H1 (cell line): ENCODE data around the gene YPEL2. TPM values are rescaled to one million over a fixed set of nuclear protein-coding genes. Genes with fewer than 3 reads are reported as not detected.

Experiments used
- CTCF ChIA-PET: fragments of 300-600 bp; sonication (Branson Sonifier 250); formaldehyde crosslinking; loops from one replicate; lab custom pipeline; 2021; ENCODE audit not compliant: partially characterized antibody; lab: Charles Lee
- POLR2A ChIA-PET: fragments of 300-600 bp; sonication (Branson Sonifier 250); formaldehyde crosslinking; loops from one replicate; lab custom pipeline; 2021; ENCODE audit warnings: inconsistent platforms; ENCODE audit not compliant: partially characterized antibody; lab: Charles Lee
- DNase-seq, 2 experiments: peaks; one replicate each; pipeline versions ENCODE4 v3.0.0 to v3.0.0-alpha.2; 2010 to 2022; ENCODE audit warnings: low spot score in 2 of 2, low read depth in 1 of 2, mixed read lengths in 1 of 2
- FAIRE-seq: peaks from 2 replicates; lab custom pipeline; 2011; peaks lifted over from hg19 to GRCh38; lab: Jason Lieb, UNC
- H2AFZ ChIP-seq: 2 replicates; pipeline ENCODE4 v1.8.1; 2012; ENCODE audit warnings: low read length, inconsistent platforms
- H2AK5ac ChIP-seq: 2 replicates; pipeline ENCODE4 v1.6.1; 2013; ENCODE audit warnings: low read depth, low read length
- H2BK120ac ChIP-seq: replicated peaks from 2 replicates; pipeline ENCODE3; 2013; ENCODE audit warnings: low read depth, low read length, inconsistent platforms
- H2BK12ac ChIP-seq: 2 replicates; pipeline ENCODE4 v1.6.1; 2013; ENCODE audit warnings: low read depth, low read length
- H2BK15ac ChIP-seq: 2 replicates; pipeline ENCODE4 v1.6.1; 2013; ENCODE audit warnings: low read length
- H2BK20ac ChIP-seq: 2 replicates; pipeline ENCODE4 v1.6.1; 2013; ENCODE audit warnings: low read length
- H2BK5ac ChIP-seq: 2 replicates; pipeline ENCODE4 v1.6.1; 2013; ENCODE audit warnings: low read depth, low read length
- H3K14ac ChIP-seq: 2 replicates; pipeline ENCODE4 v1.6.1; 2013; ENCODE audit warnings: inconsistent platforms; ENCODE audit not compliant: insufficient read length
- H3K18ac ChIP-seq: 2 replicates; pipeline ENCODE4 v1.6.1; 2013; ENCODE audit warnings: low read length; ENCODE audit errors: extremely low read depth
- H3K23ac ChIP-seq: 2 replicates; pipeline ENCODE4 v1.6.1; 2013; ENCODE audit warnings: inconsistent platforms; ENCODE audit not compliant: insufficient read length
- H3K23me2 ChIP-seq: 2 replicates; pipeline ENCODE4 v1.6.1; 2013; ENCODE audit warnings: low read depth, low read length
- H3K27ac ChIP-seq: 2 replicates; pipeline ENCODE4 v1.6.1; 2011; ENCODE audit warnings: low read depth, low read length, inconsistent platforms
- H3K27me3 ChIP-seq, 4 experiments: replicated peaks in 1 of 4; 1 replicate in 1 of 4; 2 replicates in 3 of 4; pipeline versions ENCODE4 v1.6.1 to v1.8.1; 2011 to 2013; ENCODE audit warnings: low read length in 3 of 4, mild to moderate bottlenecking in 3 of 4, inconsistent platforms in 2 of 4, mixed read lengths in 2 of 4, moderate library complexity in 1 of 4; ENCODE audit not compliant: control insufficient read depth in 3 of 4, insufficient read depth in 3 of 4; ENCODE audit errors: extremely low read depth in 1 of 4
- H3K36me3 ChIP-seq, 4 experiments: 2 replicates each; pipeline versions ENCODE4 v1.6.1 to v1.8.1; 2011 to 2013; ENCODE audit warnings: mild to moderate bottlenecking in 4 of 4, low read length in 3 of 4, moderate library complexity in 2 of 4, control low read depth in 1 of 4, inconsistent platforms in 1 of 4; ENCODE audit not compliant: insufficient read depth in 4 of 4, control insufficient read depth in 2 of 4
- H3K4ac ChIP-seq: replicated peaks from 2 replicates; pipeline ENCODE3; 2013; ENCODE audit warnings: low read length, low read depth, mixed read lengths, inconsistent platforms; ENCODE audit not compliant: insufficient read length
- H3K4me1 ChIP-seq, 4 experiments: replicated peaks in 1 of 4; 1 replicate in 1 of 4; 2 replicates in 3 of 4; pipeline versions ENCODE4 v1.6.1 to v1.8.1; 2011 to 2013; ENCODE audit warnings: low read length in 3 of 4, inconsistent platforms in 2 of 4, mixed read lengths in 1 of 4; ENCODE audit not compliant: insufficient read depth in 4 of 4, control insufficient read depth in 3 of 4
- H3K4me2 ChIP-seq, 2 experiments: 2 replicates each; pipeline versions ENCODE4 v1.6.1 to v1.8.1; 2011 to 2013; ENCODE audit warnings: low read depth in 2 of 2, low read length in 2 of 2, control low read depth in 1 of 2, inconsistent platforms in 1 of 2, mild to moderate bottlenecking in 1 of 2; ENCODE audit not compliant: insufficient read depth in 1 of 2
- H3K4me3 ChIP-seq, 4 experiments: fragments of 200-600, 300-600 bp in 1 of 4; sonication (generic), shearing (Covaris generic), sonication (Bioruptor Twin) in 1 of 4; 2 replicates each; pipeline versions ENCODE4 v1.5.1 to v1.8.1; 2011 to 2016; ENCODE audit warnings: low read length in 4 of 4, low read depth in 3 of 4, control low read depth in 2 of 4, inconsistent platforms in 2 of 4, mild to moderate bottlenecking in 2 of 4, mixed read lengths in 1 of 4, moderate library complexity in 1 of 4; ENCODE audit not compliant: insufficient read depth in 2 of 4; ENCODE audit errors: extremely low read depth in 1 of 4
- H3K56ac ChIP-seq: replicated peaks from 2 replicates; pipeline ENCODE3; 2013; ENCODE audit warnings: low read depth, mild to moderate bottlenecking, mixed read lengths, low read length, inconsistent platforms; ENCODE audit not compliant: insufficient read length
- H3K79me1 ChIP-seq: 2 replicates; pipeline ENCODE4 v1.6.1; 2013; ENCODE audit warnings: low read depth, low read length, control low read depth
- H3K79me2 ChIP-seq, 2 experiments: 2 replicates each; pipeline versions ENCODE4 v1.6.1 to v1.8.1; 2012 to 2013; ENCODE audit warnings: low read length in 2 of 2, mild to moderate bottlenecking in 2 of 2, inconsistent platforms in 1 of 2; ENCODE audit not compliant: insufficient read depth in 2 of 2, control insufficient read depth in 1 of 2
- H3K9ac ChIP-seq, 4 experiments: replicated peaks in 1 of 4; 1 replicate in 1 of 4; 2 replicates in 3 of 4; pipeline versions ENCODE4 v1.6.1 to v1.8.1; 2011 to 2013; ENCODE audit warnings: low read depth in 3 of 4, low read length in 3 of 4, control low read depth in 2 of 4, mild to moderate bottlenecking in 2 of 4, moderate library complexity in 2 of 4, inconsistent platforms in 1 of 4; ENCODE audit errors: extremely low read depth in 1 of 4
- H3K9me3 ChIP-seq, 2 experiments: 2 replicates each; pipeline versions ENCODE4 v1.6.1 to v1.8.1; 2012 to 2013; ENCODE audit warnings: mild to moderate bottlenecking in 2 of 2, moderate library complexity in 2 of 2, control low read depth in 1 of 2, inconsistent platforms in 1 of 2, low read depth in 1 of 2, low read length in 1 of 2, mixed read lengths in 1 of 2; ENCODE audit not compliant: insufficient read depth in 2 of 2
- H4K20me1 ChIP-seq, 2 experiments: replicated peaks in 1 of 2; 2 replicates each; pipeline versions ENCODE3 to v1.8.1; 2011 to 2013; ENCODE audit warnings: inconsistent platforms in 2 of 2, low read length in 2 of 2, mild to moderate bottlenecking in 1 of 2; ENCODE audit not compliant: insufficient read depth in 2 of 2, control insufficient read depth in 1 of 2
- H4K5ac ChIP-seq: 2 replicates; pipeline ENCODE4 v1.6.1; 2013; ENCODE audit warnings: low read length, low read depth, mixed read lengths, inconsistent platforms; ENCODE audit not compliant: insufficient read length
- H4K8ac ChIP-seq: 2 replicates; pipeline ENCODE4 v1.8.0; 2013; ENCODE audit warnings: mild to moderate bottlenecking, moderate library complexity, low read length, inconsistent platforms; ENCODE audit not compliant: insufficient read depth; ENCODE audit errors: extremely low read depth
- H4K91ac ChIP-seq: replicated peaks from 2 replicates; pipeline ENCODE3; 2013; ENCODE audit warnings: low read length, mixed read lengths, inconsistent platforms; ENCODE audit not compliant: insufficient read length
- EZH2 ChIP-seq: fragments of 200-600 bp; sonication (generic); IDR thresholded peaks from 2 replicates; pipeline ENCODE4 v1.7.1; 2012; ENCODE audit warnings: low read depth, mild to moderate bottlenecking, moderate library complexity, low read length, inconsistent platforms; ENCODE audit not compliant: severe bottlenecking
- JUN ChIP-seq: IDR thresholded peaks from 2 replicates; pipeline ENCODE4 v1.6.1; 2011; ENCODE audit warnings: low read depth, mild to moderate bottlenecking, improper control_type of control experiment, low read length
- JUND ChIP-seq: IDR thresholded peaks from 2 replicates; pipeline ENCODE4 v1.6.1; 2011; ENCODE audit warnings: mild to moderate bottlenecking, improper control_type of control experiment, low read length
- MAFK ChIP-seq: IDR thresholded peaks from 2 replicates; pipeline ENCODE4 v1.6.1; 2012; ENCODE audit warnings: low read depth, mild to moderate bottlenecking, improper control_type of control experiment, low read length
- POLR2A ChIP-seq, 2 experiments: IDR thresholded peaks; 1 replicate in 1 of 2; 2 replicates in 1 of 2; pipeline ENCODE4 v1.6.1; 2011; ENCODE audit warnings: low read depth in 2 of 2, low read length in 2 of 2, mild to moderate bottlenecking in 2 of 2; ENCODE audit errors: control extremely low read depth in 1 of 2
- SAP30 ChIP-seq: fragments of 300-600 bp; sonication (generic); IDR thresholded peaks from 2 replicates; pipeline ENCODE4 v1.7.1; 2012; ENCODE audit warnings: low read length, moderate library complexity, mild to moderate bottlenecking, inconsistent platforms; ENCODE audit not compliant: insufficient read depth, insufficient replicate concordance
- WGBS, 2 experiments: shearing (Covaris generic) in 1 of 2; methylation state at CpG; one replicate each; pipeline versions ENCODE4 v1.1.6 to v1.1.7; 2013 to 2015; ENCODE audit warnings: low lambda C conversion rate in 2 of 2, mixed read lengths in 2 of 2, inconsistent platforms in 1 of 2, low coverage in 1 of 2, missing lambda C conversion rate in 1 of 2; ENCODE audit not compliant: insufficient replicate concordance in 2 of 2, insufficient coverage in 1 of 2, insufficient read length in 1 of 2; ENCODE audit errors: extremely low coverage in 1 of 2, missing lambda C conversion rate in 1 of 2; 5-methylcytosine and 5-hydroxymethylcytosine counted together
- polyA plus RNA-seq, 7 experiments: library from polyadenylated mRNA; depleted of rRNA in 3 of 7; stranded (reverse) in 5 of 7; unstranded in 2 of 7; fragments of >200 nt in 5 of 7; fragments of 200-250 nt in 2 of 7; gene quantifications; 1 replicate in 5 of 7; 2 replicates in 1 of 7; 4 replicates in 1 of 7; pipeline versions ENCODE4 v1.2.1 to v1.2.3, GENCODE V29; 2011 to 2013; ENCODE audit warnings: missing spikeins in 2 of 7, mixed read lengths in 2 of 7
- total RNA-seq: library from RNA; stranded (reverse); fragmentation: NEBNext Ultra II Directional; extraction: Animal tissue kit (Norgen Biotek cat#: 25700); gene quantifications from 2 replicates; pipeline ENCODE4 v1.2.1, GENCODE V29; 2021

The YPEL2 gene
- total and polyA plus RNA-seq, 2 of the 8 experiments (the other 6 are each of a cell fraction or from before 2014, with no cell fraction given): 1.6 to 3.5 TPM

GRCh38 chr17:59404471-59404870 lies 73.0 kb downstream of the YPEL2 start:
- H3K9ac ChIP-seq: no peak overlapping the region
- POLR2A ChIA-PET: interaction anchor here (1.3 kb wide), 1 partner anchor 76 kb away, joined by 3 read pairs; no protein-coding TSS in a partner anchor
- WGBS, 2 experiments: 84% methylated on average over 3 of the region's 3 CpGs; no CpG with 5 or more reads in 1 of the 2 experiments
- TF ChIP-seq SAP30: no peak
- no peak for TF ChIP-seq MAFK
- TF ChIP-seq JUND: no peak
- TF ChIP-seq POLR2A (IDR thresholded peaks at IDR 0.05; ENCODE audit: control extremely low read depth in 1 of 2, low read depth in 2 of 2, low read length in 2 of 2): no peak
- TF ChIP-seq EZH2: no peak
- no peak for TF ChIP-seq JUN

More at GRCh38 chr17:59404471-59404870, 73.0 kb downstream of the YPEL2 start:
- Histone ChIP-seq H3K27me3 (no peaks in the 10 kb centered on the region), H4K5ac (no peak overlapping the region), H3K4me3 (no peak overlapping the region), H3K4me2 (no peak overlapping the region), H3K23me2 (no peaks in the 10 kb centered on the region), H4K20me1 (no peaks in the 10 kb centered on the region), H2BK12ac (no peak overlapping the region), H2BK15ac (no peak overlapping the region), H3K27ac (no peak overlapping the region), H3K23ac (no peak overlapping the region), H2BK120ac (no peak overlapping the region), H3K4ac (no peak overlapping the region), H4K91ac (no peak overlapping the region), H3K56ac (no peak overlapping the region), H3K18ac (no peak overlapping the region), H2BK5ac (no peak overlapping the region), H3K4me1 (no peaks in the 10 kb centered on the region), H3K36me3 (no peaks in the 10 kb centered on the region; a peak in 1 of 8 replicates), H3K79me1 (no peaks in the 10 kb centered on the region), H4K8ac (no peak overlapping the region), H3K9me3 (no peaks in the 10 kb centered on the region), H2AK5ac (no peak overlapping the region), H2BK20ac (no peak overlapping the region), H2AFZ (no peak overlapping the region), H3K14ac (no peak overlapping the region), H3K79me2 (no peaks in the 10 kb centered on the region)
- FAIRE-seq (no peak), DNase-seq (no peak)
- CTCF ChIA-PET: interaction anchor here (2.3 kb wide), 1 partner anchor 75 kb away, joined by 7 read pairs; no protein-coding TSS in a partner anchor
